HEK293 (cell line): Measurements from ENCODE around the gene INO80B.

Source experiments
- ZBTB11 ChIP-seq: fragments of 450-650 bp; formaldehyde crosslinking; conservative IDR thresholded peaks from 2 replicates; pipeline ENCODE4 v1.5.1; 2016; ENCODE audit warnings: low read depth, missing biosample characterization, missing genetic modification characterization
- ZNF114 ChIP-seq: fragments of 450-650 bp; formaldehyde crosslinking; IDR thresholded peaks from 2 replicates; pipeline ENCODE4 v1.5.0; 2017; ENCODE audit warnings: missing biosample characterization, missing genetic modification characterization
- ZNF501 ChIP-seq: fragments of 450-650 bp; formaldehyde crosslinking; IDR thresholded peaks from 2 replicates; pipeline ENCODE4 v1.5.1; 2016; ENCODE audit warnings: missing biosample characterization, missing genetic modification characterization
- ZNF76 ChIP-seq: fragments of 450-650 bp; formaldehyde crosslinking; IDR thresholded peaks from 2 replicates; pipeline ENCODE4; 2016; ENCODE audit warnings: low read depth, missing biosample characterization, missing genetic modification characterization, borderline replicate concordance
- ZNF768 ChIP-seq: fragments of 450-650 bp; formaldehyde crosslinking; IDR thresholded peaks from 2 replicates; pipeline ENCODE4 v1.5.1; 2018; ENCODE audit warnings: missing biosample characterization, mild to moderate bottlenecking, missing genetic modification characterization
- ZNF785 ChIP-seq: fragments of 450-650 bp; formaldehyde crosslinking; IDR thresholded peaks from 2 replicates; pipeline ENCODE4 v1.5.1; 2016; ENCODE audit warnings: missing biosample characterization, missing genetic modification characterization
- TF ChIP-seq, protein P1 (sequence below): fragments of 450-650 bp; formaldehyde crosslinking; IDR thresholded peaks from 2 replicates; pipeline ENCODE4 v1.5.1; 2016; ENCODE audit warnings: missing biosample characterization, missing genetic modification characterization
- TF ChIP-seq, protein P2 (sequence below): fragments of 450-650 bp; formaldehyde crosslinking; IDR thresholded peaks from 2 replicates; pipeline ENCODE4 v1.5.1; 2016; ENCODE audit warnings: missing biosample characterization, missing genetic modification characterization

- TF ChIP-seq ZNF76 (tag by site-specific recombination) (no peak), ZNF768 (no peak), ZNF785 (tag by site-specific recombination) (no peak), ZNF501 (no peak), ZBTB11 (no peak), ZNF114 (tag by site-specific recombination) (no peak)
- TF ChIP-seq, protein P1, sequence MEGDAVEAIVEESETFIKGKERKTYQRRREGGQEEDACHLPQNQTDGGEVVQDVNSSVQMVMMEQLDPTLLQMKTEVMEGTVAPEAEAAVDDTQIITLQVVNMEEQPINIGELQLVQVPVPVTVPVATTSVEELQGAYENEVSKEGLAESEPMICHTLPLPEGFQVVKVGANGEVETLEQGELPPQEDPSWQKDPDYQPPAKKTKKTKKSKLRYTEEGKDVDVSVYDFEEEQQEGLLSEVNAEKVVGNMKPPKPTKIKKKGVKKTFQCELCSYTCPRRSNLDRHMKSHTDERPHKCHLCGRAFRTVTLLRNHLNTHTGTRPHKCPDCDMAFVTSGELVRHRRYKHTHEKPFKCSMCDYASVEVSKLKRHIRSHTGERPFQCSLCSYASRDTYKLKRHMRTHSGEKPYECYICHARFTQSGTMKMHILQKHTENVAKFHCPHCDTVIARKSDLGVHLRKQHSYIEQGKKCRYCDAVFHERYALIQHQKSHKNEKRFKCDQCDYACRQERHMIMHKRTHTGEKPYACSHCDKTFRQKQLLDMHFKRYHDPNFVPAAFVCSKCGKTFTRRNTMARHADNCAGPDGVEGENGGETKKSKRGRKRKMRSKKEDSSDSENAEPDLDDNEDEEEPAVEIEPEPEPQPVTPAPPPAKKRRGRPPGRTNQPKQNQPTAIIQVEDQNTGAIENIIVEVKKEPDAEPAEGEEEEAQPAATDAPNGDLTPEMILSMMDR: no peak
- TF ChIP-seq, protein P2, sequence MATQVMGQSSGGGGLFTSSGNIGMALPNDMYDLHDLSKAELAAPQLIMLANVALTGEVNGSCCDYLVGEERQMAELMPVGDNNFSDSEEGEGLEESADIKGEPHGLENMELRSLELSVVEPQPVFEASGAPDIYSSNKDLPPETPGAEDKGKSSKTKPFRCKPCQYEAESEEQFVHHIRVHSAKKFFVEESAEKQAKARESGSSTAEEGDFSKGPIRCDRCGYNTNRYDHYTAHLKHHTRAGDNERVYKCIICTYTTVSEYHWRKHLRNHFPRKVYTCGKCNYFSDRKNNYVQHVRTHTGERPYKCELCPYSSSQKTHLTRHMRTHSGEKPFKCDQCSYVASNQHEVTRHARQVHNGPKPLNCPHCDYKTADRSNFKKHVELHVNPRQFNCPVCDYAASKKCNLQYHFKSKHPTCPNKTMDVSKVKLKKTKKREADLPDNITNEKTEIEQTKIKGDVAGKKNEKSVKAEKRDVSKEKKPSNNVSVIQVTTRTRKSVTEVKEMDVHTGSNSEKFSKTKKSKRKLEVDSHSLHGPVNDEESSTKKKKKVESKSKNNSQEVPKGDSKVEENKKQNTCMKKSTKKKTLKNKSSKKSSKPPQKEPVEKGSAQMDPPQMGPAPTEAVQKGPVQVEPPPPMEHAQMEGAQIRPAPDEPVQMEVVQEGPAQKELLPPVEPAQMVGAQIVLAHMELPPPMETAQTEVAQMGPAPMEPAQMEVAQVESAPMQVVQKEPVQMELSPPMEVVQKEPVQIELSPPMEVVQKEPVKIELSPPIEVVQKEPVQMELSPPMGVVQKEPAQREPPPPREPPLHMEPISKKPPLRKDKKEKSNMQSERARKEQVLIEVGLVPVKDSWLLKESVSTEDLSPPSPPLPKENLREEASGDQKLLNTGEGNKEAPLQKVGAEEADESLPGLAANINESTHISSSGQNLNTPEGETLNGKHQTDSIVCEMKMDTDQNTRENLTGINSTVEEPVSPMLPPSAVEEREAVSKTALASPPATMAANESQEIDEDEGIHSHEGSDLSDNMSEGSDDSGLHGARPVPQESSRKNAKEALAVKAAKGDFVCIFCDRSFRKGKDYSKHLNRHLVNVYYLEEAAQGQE (tag by site-specific recombination): no peak
Measured at GRCh38 chr2:74488643-74489481, 34.0 kb downstream of the INO80B start.
